Femur (tissue), 1 donor: ENCODE data around the gene SMARCA2.

Experiments used
- DNase-seq: peaks from one replicate; pipeline ENCODE4 v3.0.0-alpha.2; 2017

Gene SMARCA2

GRCh38 chr9:2227144-2227867 is 212.2 kb downstream of the SMARCA2 start:
- DNase-seq, result no peak

- DNase-seq, result no peak
These were observed 213.0 kb downstream of the SMARCA2 start for GRCh38 chr9:2228132-2228531.

GRCh38 chr9:2228641-2229040 is 213.5 kb downstream of the SMARCA2 start:
- no peak for DNase-seq

DNA sequence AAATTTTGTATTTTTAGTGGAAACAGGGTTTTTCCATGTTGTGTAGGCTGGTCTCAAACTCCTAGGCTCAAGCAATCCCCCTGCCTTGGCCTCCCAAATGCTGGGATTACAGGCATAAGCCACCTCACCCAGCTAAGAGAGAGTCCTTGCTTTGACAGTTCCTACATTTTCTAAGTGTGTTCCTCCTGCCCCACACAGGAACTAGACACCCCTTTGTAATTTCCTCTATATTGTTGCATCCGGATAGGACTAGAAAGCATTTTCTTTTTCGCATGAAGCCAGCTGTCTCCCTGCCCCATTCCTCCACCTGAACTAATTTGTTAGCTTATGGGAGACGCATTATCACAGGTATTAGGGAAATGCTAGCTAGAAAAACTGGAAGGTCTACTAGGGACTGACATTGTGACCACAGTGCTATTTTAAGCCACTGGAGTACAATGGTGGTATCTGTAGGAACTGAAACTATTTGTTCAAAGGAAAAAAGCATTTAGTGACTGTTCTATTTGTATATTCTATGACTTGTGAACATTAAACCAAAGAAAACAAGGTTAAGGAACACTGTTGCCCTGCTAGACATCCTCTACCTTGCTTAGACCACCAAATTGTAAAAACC is 214.1 kb downstream of the SMARCA2 start:
- no peak for DNase-seq

DNA sequence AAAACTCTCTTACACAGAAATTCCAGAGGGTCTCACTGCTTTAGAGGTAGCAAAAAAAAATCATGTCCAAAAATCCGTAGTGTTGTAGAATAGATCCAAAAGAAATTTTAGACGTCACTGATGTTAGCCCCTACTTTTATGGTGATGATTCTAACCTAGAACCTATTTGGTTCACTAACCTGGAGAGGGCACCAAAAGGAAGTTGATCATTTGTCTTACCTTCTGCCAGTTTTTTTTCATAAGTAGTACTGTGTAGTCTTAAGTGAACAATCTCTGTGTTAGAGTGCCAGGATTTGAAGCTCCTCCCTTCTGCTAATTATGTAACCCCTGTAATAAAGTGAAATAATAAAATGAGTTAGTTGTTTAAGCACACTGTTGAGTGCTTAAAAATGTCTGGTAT is 215.2 kb downstream of the SMARCA2 start:
- DNase-seq, result no peak

- DNase-seq, result no peak
These were observed 216.0 kb downstream of the SMARCA2 start for GRCh38 chr9:2231101-2231500.

- no peak for DNase-seq
These were observed 216.7 kb downstream of the SMARCA2 start for GRCh38 chr9:2231829-2232228.

GRCh38 chr9:2233274-2233673 is 218.1 kb downstream of the SMARCA2 start:
- DNase-seq, result no peak

DNA sequence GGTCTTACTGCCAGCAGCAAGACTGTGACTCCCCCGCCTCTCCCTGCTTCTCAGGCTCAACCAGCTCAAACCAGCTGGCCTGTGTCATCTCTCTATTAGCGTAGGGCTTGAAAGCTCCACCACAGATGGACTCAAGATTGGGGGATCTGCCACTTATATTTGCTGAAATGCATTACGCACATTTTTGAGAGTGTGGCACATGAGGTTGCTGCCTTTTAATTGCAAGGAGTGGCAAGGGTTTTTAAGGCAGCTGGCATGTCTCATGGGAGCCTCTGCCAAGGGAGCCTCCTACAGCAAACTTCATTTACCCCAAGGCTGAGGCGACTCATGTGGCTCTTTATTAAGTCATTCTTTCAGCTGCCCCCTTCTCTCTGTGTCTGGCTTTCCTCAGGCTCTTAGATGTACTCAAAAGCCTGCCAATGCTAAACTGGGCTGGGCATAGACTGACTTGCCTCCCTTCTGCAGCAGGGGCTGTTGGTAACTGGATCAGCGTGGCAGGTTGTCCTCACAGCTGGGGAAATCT is 219.3 kb downstream of the SMARCA2 start:
- DNase-seq, result no peak

GRCh38 chr9:2235623-2236022 is 220.5 kb downstream of the SMARCA2 start:
- DNase-seq, result no peak

DNA sequence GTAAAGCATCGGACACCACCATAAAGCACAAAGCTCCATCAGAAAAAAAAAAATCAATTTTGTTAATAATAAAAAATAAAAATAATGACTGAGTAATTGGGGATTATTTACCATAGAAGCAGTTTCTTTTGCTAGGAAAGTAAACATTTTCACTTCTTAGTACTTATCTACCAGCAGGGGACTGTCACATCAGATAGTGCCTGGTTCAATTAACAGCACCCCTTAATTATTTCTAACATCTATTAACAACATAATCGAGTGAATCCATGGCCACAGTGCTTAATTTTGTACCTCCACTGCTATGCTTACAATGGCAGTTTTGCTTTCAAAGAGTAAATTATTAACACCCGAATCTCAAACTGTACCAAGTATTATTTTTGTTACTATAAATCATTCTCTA is 221.7 kb downstream of the SMARCA2 start:
- DNase-seq, result no peak

DNA sequence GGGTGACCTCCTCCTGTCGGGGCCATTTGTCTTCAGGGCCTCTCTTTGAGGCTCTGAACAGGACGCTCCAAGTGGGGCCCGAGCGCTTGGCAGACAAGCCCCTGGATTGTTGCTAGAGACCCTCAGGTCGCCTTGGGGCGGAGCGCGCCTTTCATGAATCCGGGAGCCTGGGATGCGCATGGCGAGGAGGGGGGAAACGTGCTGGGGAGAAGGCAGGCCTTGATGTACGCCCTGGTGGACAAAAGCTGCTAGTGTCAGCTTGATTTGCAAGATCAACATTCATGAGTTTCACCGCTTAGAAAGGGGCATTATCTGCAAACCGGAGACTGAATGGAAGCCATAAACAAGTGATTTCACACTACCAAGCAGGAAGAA is 226.3 kb downstream of the SMARCA2 start:
- DNase-seq, result peak; percentile 75

DNA sequence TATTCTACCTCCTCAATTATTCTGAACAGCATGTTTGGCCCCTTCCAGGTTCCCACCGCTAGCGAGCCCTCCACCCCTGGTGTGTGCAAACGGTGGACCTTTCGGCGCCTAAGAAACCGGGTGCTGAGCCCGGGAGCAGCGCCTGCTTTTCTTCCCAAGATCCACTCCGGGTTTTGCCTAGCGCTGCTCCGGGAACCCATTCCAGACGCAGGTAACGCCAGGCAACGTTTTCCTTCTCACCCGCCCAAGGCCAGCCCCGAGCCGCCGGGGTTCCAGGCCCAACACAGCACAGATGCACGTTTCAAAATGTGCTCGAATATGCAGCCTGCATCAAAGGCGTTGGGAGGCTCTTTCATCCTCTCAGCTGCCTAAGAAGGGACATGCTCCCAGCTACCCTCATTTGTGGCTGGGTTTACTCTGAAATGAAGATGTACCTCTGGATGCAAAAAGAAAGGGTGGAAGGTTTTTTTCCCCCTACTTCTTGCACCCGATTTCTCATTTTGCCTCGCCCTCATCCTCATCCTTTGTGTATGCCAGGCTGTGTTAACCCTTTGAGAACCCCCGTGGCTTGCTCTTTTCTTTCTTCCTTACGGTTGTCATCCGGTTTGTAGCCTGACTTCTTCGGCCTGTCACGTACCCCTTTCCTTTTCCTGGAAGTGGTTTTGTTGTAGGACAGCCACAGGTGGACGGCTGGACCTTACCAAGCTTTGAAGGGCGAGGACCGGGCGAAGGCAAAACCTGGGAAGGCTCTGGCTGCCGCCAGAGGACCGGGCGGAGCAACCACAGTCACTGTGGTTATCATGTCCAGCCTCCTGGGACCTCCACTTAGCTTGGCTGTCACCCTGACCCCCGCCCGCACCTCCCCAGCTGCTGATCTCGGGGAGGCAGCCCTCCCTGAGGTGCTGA is 226.9 kb downstream of the SMARCA2 start:
- DNase-seq, result peak; percentile 93

GRCh38 chr9:2242831-2243330 is 227.7 kb downstream of the SMARCA2 start:
- DNase-seq, result no peak
